Astrocyte (in vitro differentiated cells and primary cell): ENCODE measurements around the gene BACH2.

Source experiments
- EZH2 ChIP-seq: IDR thresholded peaks from 2 replicates; pipeline ENCODE4 v1.6.1; 2012; ENCODE audit warnings: mild to moderate bottlenecking, low read length, inconsistent platforms; ENCODE audit not compliant: insufficient read depth
- TF ChIP-seq, protein P1 (sequence below): IDR thresholded peaks from 2 replicates; pipeline ENCODE4 v1.5.1; 2011; ENCODE audit warnings: low read depth, mild to moderate bottlenecking, inconsistent platforms, low read length, moderate library complexity; ENCODE audit not compliant: insufficient read depth

DNA sequence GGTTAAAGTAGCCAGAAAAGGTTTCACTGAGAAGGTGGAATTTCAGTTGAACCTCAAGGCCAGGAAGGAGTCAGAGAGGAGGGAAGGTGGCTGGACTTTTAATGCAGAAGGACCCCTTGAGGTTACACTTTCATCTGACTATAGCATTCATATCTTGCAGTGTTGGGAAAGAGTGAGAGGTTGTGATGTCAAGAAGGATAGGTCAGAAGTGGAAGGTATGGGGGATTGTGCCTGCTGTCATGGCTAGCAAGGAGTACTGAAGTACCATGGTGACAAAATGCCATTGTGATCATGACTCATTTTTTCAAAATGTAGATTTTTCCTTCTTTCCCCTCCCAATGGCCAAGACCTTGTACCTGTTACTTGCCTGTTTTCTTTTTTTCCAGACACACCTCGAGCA, 5.2 kb upstream of the BACH2 start:
- TF ChIP-seq, protein P1, sequence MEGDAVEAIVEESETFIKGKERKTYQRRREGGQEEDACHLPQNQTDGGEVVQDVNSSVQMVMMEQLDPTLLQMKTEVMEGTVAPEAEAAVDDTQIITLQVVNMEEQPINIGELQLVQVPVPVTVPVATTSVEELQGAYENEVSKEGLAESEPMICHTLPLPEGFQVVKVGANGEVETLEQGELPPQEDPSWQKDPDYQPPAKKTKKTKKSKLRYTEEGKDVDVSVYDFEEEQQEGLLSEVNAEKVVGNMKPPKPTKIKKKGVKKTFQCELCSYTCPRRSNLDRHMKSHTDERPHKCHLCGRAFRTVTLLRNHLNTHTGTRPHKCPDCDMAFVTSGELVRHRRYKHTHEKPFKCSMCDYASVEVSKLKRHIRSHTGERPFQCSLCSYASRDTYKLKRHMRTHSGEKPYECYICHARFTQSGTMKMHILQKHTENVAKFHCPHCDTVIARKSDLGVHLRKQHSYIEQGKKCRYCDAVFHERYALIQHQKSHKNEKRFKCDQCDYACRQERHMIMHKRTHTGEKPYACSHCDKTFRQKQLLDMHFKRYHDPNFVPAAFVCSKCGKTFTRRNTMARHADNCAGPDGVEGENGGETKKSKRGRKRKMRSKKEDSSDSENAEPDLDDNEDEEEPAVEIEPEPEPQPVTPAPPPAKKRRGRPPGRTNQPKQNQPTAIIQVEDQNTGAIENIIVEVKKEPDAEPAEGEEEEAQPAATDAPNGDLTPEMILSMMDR = no peak
- no peak for TF ChIP-seq EZH2
